ENCODE data around the gene SSR4. TPM values are rescaled to one million over a fixed set of nuclear protein-coding genes. Genes with fewer than 3 reads are reported as not detected.

The SSR4 gene
- total and polyA plus RNA-seq, 2 donors (not counting 1 experiment from before 2014, with no cell fraction given), result 141 to 144 TPM

GRCh38 chrX:153769158-153769864 lies 25.2 kb upstream of the SSR4 start:
- H3K4me1 ChIP-seq (ENCODE audit: control insufficient read depth, extremely low read depth, insufficient read depth, low read length), result peaks cover 3% of the 10 kb centered on the region
- H2AFZ ChIP-seq (ENCODE audit: low read length), result no peak overlapping the region
- H3K9me3 ChIP-seq (ENCODE audit: control insufficient read depth, insufficient read depth, low read depth, low read length), result no peaks in the 10 kb centered on the region
- no peaks in the 10 kb centered on the region for H3K36me3 ChIP-seq (ENCODE audit: control insufficient read depth, insufficient read depth, low read length)
- no peaks in the 10 kb centered on the region for H4K20me1 ChIP-seq (ENCODE audit: control insufficient read depth, extremely low read depth, insufficient read depth, low read length)
- TF ChIP-seq, protein P1, sequence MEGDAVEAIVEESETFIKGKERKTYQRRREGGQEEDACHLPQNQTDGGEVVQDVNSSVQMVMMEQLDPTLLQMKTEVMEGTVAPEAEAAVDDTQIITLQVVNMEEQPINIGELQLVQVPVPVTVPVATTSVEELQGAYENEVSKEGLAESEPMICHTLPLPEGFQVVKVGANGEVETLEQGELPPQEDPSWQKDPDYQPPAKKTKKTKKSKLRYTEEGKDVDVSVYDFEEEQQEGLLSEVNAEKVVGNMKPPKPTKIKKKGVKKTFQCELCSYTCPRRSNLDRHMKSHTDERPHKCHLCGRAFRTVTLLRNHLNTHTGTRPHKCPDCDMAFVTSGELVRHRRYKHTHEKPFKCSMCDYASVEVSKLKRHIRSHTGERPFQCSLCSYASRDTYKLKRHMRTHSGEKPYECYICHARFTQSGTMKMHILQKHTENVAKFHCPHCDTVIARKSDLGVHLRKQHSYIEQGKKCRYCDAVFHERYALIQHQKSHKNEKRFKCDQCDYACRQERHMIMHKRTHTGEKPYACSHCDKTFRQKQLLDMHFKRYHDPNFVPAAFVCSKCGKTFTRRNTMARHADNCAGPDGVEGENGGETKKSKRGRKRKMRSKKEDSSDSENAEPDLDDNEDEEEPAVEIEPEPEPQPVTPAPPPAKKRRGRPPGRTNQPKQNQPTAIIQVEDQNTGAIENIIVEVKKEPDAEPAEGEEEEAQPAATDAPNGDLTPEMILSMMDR (conservative IDR thresholded peaks at IDR 0.05 in 1 of 2, IDR thresholded peaks at IDR 0.05 in 1 of 2; ENCODE audit: low read depth in 1 of 2, low read length in 2 of 2), result no peak
- no peak for TF ChIP-seq EZH2 (IDR thresholded peaks at IDR 0.05; ENCODE audit: low read length, missing control alignments)
- H3K27me3 ChIP-seq (ENCODE audit: control insufficient read depth, insufficient read depth, low read length), result no peaks in the 10 kb centered on the region
- H3K4me3 ChIP-seq (replicated peaks in 1 of 4; ENCODE audit: control extremely low read depth in 1 of 4, insufficient read depth in 1 of 4, low read depth in 3 of 4, low read length in 4 of 4), result no peak overlapping the region
- H3K4me2 ChIP-seq (ENCODE audit: extremely low read depth, insufficient read depth, low read length), result no peak overlapping the region
- H3K9ac ChIP-seq (ENCODE audit: insufficient read depth, low read length), result no peak overlapping the region
- no peaks in the 10 kb centered on the region for H3K79me2 ChIP-seq (ENCODE audit: control insufficient read depth, insufficient read depth, low read length)
- H3K27ac ChIP-seq (ENCODE audit: insufficient read depth, low read length), result no peak overlapping the region
- DNase-seq (ENCODE audit: low read depth in 2 of 2), result no peak

DNA sequence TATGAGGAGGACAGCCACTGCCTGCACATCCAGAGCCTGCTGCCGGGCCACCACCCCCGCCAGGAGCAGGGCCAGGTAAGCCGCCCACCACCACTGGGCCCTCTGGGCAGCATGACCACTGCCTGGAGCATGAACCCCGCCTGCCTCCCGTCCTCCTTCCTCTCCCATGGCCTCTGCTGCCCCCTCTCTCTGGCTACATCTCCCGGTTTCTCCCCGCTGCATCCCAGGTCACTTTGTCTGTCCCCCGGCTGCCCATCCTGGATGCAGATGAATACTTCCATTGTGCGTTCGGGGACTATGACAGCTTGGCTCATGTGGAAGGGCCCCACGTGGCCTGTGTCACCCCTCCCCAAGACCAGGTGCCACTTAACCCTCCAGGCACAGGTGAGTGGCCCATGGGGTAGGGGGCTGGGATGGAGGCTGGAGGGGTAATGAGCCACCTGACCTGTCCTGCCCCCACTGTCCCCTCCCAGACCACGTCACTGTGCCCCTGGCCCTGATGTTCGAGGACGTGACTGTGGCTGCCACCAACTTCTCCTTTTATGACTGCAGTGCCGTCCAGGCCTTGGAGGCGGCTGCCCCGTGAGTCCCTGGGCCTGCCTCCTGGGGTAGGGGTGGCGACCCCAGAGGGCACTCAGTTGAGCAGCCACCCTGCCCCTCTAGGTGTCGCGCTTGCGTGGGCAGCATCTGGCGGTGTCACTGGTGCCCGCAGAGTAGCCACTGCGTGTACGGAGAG lies 24.4 kb upstream of the SSR4 start:
- no peaks in the 10 kb centered on the region for H4K20me1 ChIP-seq (ENCODE audit: control insufficient read depth, extremely low read depth, insufficient read depth, low read length)

More for the DNA sequence above, 24.4 kb upstream of the SSR4 start:
- Histone ChIP-seq H3K4me3 (replicated peaks in 1 of 4; ENCODE audit: control extremely low read depth in 1 of 4, insufficient read depth in 1 of 4, low read depth in 3 of 4, low read length in 4 of 4) (no peak overlapping the region), H3K79me2 (ENCODE audit: control insufficient read depth, insufficient read depth, low read length) (no peaks in the 10 kb centered on the region), H3K27me3 (ENCODE audit: control insufficient read depth, insufficient read depth, low read length) (no peaks in the 10 kb centered on the region), H3K27ac (ENCODE audit: insufficient read depth, low read length) (no peak overlapping the region), H3K9me3 (ENCODE audit: control insufficient read depth, insufficient read depth, low read depth, low read length) (no peaks in the 10 kb centered on the region), H3K36me3 (ENCODE audit: control insufficient read depth, insufficient read depth, low read length) (no peaks in the 10 kb centered on the region), H3K9ac (ENCODE audit: insufficient read depth, low read length) (no peak overlapping the region), H3K4me2 (ENCODE audit: extremely low read depth, insufficient read depth, low read length) (no peak overlapping the region), H2AFZ (ENCODE audit: low read length) (no peak overlapping the region), H3K4me1 (ENCODE audit: control insufficient read depth, extremely low read depth, insufficient read depth, low read length) (peaks cover 3% of the 10 kb centered on the region)
- TF ChIP-seq, protein P1 (conservative IDR thresholded peaks at IDR 0.05 in 1 of 2, IDR thresholded peaks at IDR 0.05 in 1 of 2; ENCODE audit: low read depth in 1 of 2, low read length in 2 of 2), result no peak
- TF ChIP-seq EZH2 (IDR thresholded peaks at IDR 0.05; ENCODE audit: low read length, missing control alignments), result no peak
- no peak for DNase-seq (ENCODE audit: low read depth in 2 of 2)

Data from fibroblast of lung (primary cell).